NCI-H345 treated with DMSO at 0.1 percent for 48 hours (cell line): ENCODE data around the gene FBLN7.

Experiments
- DNase-seq: peaks from one replicate; lab custom pipeline; 2025; ENCODE audit not compliant: unreplicated experiment; lab: John Stamatoyannopoulos, UW

Gene FBLN7

DNA sequence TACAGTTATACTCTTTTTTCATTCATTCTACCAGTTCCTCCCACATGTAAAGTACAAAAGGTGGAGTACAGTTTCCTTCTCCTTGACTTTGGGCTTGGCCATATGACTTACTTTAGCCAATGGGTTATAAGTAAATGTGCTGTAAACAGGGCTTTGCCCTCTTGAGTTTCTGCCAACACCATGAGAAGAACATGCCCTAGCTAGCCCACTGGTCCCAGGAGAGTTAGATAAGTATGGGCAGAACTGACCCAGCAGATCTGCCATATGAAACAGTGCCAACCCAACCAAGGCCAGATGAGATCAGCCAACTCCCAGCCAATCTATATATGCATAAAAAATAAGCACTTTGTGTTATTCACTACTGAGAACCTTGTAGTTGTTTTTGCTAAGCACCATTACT lies 91.2 kb downstream of the FBLN7 start:
- no peak for DNase-seq

DNA sequence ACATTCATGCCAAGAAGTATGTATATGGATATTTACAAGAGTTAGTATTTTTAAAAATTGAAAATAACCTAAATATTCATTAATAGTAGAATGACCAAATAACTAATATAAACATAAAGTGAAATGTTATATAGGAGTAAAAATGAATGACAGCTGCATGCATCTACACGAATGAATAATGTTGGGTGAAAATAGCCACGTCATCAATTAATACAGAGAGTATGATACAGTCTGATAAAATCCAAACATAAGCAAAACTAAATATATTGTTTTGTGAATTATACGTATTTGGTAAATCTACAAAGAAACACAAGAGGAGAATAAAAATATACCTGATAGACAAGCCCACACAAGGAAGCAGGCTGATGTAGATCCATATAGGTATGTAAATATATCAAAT lies 92.2 kb downstream of the FBLN7 start:
- DNase-seq: no peak
